Fibroblast of mammary gland (primary cell): ENCODE results near the gene DACH2.

Experiments used
- DNase-seq: peaks from one replicate; pipeline ENCODE4 v3.0.0-alpha.2; 2010; ENCODE audit warnings: low read depth
- H3K4me3 ChIP-seq: 2 replicates; pipeline ENCODE4 v1.5.1; 2011; ENCODE audit warnings: low read depth, mild to moderate bottlenecking, low read length, moderate library complexity; ENCODE audit not compliant: control insufficient read depth
- CTCF ChIP-seq: conservative IDR thresholded peaks from 2 replicates; pipeline ENCODE4 v1.5.1; 2011; ENCODE audit warnings: low read depth, low read length, inconsistent platforms; ENCODE audit not compliant: control insufficient read depth, insufficient read depth

The DACH2 gene

GRCh38 chrX:86369847-86370630 is 221.8 kb downstream of the DACH2 start:
- H3K4me3 ChIP-seq = no peak overlapping the region
- TF ChIP-seq CTCF = no peak
- no peak for DNase-seq

GRCh38 chrX:86370927-86371326 is 222.7 kb downstream of the DACH2 start:
- no peak for DNase-seq
- no peak for TF ChIP-seq CTCF
- no peak overlapping the region for H3K4me3 ChIP-seq

GRCh38 chrX:86379209-86379608 is 231.0 kb downstream of the DACH2 start:
- no peak for DNase-seq
- TF ChIP-seq CTCF = no peak

GRCh38 chrX:86383681-86384540 is 235.7 kb downstream of the DACH2 start:
- no peak for TF ChIP-seq CTCF
- no peak overlapping the region for H3K4me3 ChIP-seq
- DNase-seq = no peak

More at GRCh38 chrX:86379209-86379608, 231.0 kb downstream of the DACH2 start:
- H3K4me3 ChIP-seq = no peak overlapping the region

GRCh38 chrX:86407371-86407770 is 259.1 kb downstream of the DACH2 start:
- DNase-seq = no peak
- TF ChIP-seq CTCF = no peak
- no peak overlapping the region for H3K4me3 ChIP-seq

- no peak overlapping the region for H3K4me3 ChIP-seq
- DNase-seq = no peak
- TF ChIP-seq CTCF = no peak
Measured at GRCh38 chrX:86421771-86422170, 273.5 kb downstream of the DACH2 start.
